RKO (cell line): Measurements from ENCODE around the gene ACSM2B.
"Not testable (repeated sequence)": the region's sequence is repeated elsewhere in the genome, so short reads cannot be mapped to it uniquely, and the experiment has no call there.

Source experiments
- DNase-seq: peaks from one replicate; pipeline ENCODE4 v3.0.0-alpha.2; 2016; ENCODE audit warnings: low spot score

Gene ACSM2B

DNA sequence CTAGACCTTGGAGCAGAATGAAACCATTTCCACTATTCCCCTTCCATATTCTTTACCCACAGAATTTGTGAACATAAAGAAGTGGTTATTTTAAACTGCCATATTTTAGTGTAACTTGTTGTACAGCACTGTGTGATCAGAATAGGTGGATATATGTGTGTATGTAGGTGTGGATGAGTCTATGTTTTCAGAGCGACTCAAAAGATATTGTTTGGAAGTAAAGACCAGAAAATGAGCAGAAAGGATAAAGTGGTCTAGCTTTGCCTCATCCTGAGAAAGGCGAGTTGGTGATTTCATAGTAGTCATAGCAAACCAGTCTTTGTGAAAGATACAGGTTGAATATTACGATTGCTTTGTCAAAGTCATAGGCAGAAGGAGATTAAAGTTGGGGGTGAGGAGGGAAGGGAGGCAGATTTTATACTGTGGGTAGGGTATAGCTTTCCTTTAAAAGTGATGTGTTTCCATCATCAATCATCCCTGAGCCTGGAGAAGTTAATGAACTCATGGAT lies 43.8 kb downstream of the ACSM2B start:
- DNase-seq: not testable (repeated sequence)

DNA sequence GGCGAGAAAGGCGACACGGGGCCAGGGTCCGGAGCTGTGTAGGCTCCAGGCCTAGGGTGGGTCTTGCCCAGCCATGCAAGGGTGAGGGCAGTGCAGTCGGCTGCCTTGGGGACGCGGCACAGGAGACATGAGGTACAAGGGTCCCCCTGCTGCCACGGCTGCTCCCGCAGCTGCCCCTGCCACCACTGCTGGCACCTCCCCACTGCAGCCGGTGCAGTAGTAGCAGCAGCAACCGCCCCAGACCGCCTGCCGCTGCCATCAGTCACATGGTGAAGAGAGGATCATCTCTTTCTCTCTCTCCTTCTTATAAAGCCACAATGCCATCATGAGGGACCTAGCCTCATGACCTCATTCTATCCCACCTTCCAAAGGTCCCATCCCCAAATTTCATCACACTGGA lies 44.4 kb downstream of the ACSM2B start:
- not testable (repeated sequence) for DNase-seq

DNA sequence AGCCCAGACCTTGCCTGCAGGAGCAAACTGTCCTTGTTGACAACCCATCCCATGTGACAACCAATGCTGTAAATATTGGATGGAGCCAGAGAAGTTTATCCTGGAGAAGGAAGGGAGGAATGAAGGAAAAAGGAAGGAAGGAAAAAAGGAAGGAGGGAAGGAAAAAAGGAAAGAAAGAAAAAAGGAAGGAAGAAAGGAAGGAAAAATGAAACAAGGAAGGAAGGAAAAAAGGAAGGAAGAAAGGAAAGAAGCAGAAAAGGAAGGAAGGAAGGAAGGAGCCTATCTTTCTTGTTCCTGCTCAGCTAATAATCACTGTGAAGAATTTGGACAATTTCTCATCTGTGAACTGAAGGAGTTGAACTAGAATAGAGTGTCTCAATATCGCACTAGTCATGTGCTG lies 56.1 kb downstream of the ACSM2B start:
- no peak for DNase-seq

DNA sequence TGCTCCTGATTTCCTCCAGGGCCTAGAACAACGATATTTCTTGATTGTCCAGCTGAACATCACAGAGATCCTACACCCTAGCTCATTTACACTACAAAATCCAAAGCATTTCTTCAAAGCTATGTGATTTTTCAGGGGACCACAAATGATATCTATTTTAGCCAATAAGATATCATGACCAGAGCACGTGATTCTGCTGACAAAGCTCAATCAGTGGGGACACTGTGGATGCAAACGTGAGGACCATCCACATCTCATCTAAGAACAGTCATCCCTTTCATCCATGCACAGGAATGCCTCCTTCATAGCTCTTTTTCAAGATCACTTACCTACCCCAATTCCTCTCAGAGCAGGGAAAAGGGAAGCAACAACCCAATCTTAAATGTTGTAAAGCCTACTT lies 56.9 kb downstream of the ACSM2B start:
- no peak for DNase-seq

DNA sequence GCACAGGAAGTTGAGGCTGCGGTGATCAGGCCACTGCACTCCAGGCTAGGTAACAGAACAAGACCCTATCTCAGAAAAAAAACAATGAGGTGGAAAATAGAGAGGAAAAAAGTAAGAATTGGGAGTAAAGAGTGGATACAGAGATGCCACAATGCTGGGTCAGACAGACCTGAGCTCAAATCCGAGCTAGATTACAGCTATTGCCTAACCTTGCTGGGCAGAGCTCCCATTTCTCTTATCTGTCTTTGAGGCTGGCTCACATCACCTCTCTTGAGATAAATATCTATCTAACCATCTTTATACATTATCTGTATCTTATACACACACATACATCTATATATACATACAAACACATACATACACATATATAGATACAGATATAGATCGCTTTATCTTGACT lies 59.0 kb downstream of the ACSM2B start:
- no peak for DNase-seq

GRCh38 chr16:20515688-20516090 lies 60.5 kb downstream of the ACSM2B start:
- no peak for DNase-seq

GRCh38 chr16:20510323-20510722 lies 65.8 kb downstream of the ACSM2B start:
- DNase-seq: no peak

- no peak for DNase-seq
These were observed 68.9 kb downstream of the ACSM2B start for GRCh38 chr16:20507280-20507679.

- no peak for DNase-seq
These were observed 71.7 kb downstream of the ACSM2B start for GRCh38 chr16:20504418-20504817.

DNA sequence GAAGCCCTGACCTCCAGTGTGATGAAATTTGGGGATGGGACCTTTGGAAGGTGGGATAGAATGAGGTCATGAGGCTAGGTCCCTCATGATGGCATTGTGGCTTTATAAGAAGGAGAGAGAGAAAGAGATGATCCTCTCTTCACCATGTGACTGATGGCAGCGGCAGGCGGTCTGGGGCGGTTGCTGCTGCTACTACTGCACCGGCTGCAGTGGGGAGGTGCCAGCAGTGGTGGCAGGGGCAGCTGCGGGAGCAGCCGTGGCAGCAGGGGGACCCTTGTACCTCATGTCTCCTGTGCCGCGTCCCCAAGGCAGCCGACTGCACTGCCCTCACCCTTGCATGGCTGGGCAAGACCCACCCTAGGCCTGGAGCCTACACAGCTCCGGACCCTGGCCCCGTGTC lies 84.7 kb downstream of the ACSM2B start:
- DNase-seq: not testable (repeated sequence)

DNA sequence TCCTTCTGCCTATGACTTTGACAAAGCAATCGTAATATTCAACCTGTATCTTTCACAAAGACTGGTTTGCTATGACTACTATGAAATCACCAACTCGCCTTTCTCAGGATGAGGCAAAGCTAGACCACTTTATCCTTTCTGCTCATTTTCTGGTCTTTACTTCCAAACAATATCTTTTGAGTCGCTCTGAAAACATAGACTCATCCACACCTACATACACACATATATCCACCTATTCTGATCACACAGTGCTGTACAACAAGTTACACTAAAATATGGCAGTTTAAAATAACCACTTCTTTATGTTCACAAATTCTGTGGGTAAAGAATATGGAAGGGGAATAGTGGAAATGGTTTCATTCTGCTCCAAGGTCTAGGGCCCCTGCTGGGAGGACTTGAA lies 85.2 kb downstream of the ACSM2B start:
- DNase-seq: not testable (repeated sequence)
